HL-60/S4 treated with phorbol 12-myristate 13-acetate at 8.2 ng/mL for 4 days and 3 days (cell line): ENCODE results near the gene UEVLD.

Experiments used
- in situ Hi-C: fragments of 300-500 bp; cut with MboI; formaldehyde crosslinking; loops from 2 replicates; pipeline ENCODE4 v1.15.0; 2022; ENCODE audit warnings: low sequenced_read_pairs

The UEVLD gene

DNA sequence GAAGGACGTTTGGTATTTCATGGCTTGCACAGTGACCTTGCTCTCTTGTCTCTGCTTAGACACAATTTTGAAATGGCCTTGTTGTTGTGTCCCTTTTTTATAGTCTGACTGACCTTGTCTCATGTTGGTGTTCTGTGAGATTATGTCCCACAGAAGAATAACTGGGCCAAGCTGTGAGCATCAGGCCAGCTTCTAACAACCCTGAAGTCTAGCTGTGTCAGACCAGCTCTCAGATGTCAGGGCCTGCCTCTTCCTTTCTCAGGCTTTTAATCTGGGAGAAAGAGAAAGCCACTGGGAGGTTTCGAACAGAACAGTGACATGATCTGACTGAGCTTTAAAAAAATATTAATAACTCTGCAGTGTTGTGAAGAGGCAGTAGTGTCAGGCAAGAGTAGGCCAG is 2.0 kb upstream of the UEVLD start:
- in situ Hi-C loops = no loop called here

DNA sequence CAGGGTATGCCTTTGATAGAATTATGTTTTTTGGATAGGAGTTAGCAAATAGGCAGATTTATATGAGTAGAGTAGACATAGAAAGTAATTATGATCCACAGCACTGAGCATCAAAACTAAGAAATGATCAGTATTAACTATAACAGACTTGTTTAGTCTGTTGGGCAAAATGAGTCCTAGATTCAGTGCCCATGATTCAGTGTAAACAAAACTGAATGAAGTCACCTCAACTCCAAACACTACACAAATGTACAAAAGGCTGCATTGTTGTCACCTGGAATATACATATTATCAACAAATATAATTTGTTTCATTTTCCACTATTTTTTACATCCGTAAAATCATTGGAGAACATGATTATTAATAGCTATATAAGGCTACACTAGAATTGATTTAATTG is 6.7 kb downstream of the UEVLD start:
- in situ Hi-C loops = no loop called here

- in situ Hi-C loops = no loop called here
These were observed 8.3 kb downstream of the UEVLD start for GRCh38 chr11:18580113-18580766.

DNA sequence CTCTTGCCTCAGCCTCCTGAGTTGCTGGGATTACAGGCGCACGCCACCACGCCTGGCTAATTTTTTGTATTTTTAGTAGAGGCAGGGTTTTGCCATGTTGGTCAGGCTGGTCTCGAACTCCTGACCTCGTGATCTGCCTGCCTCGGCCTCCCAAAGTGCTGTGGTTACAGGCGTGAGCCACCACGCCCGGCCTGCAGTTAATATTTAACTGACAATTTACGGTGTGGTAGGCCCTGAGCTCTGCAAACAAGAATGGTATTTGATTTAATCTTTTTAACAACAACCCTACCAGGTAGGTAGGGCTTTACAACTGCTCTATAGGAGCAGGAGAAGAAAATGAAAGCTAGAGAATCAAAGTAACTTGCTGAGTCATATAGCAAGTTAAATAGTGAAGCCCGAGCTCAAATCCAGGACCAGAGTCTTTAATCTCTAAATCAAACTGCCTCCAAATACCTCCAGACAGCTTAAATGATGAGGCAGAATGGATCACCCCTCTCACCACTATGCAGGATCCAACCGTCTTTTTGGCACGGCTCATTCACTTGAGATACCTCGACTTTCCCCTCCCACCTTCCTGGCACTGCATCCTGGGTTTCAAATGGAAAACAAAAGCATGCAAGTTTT is 9.4 kb downstream of the UEVLD start:
- in situ Hi-C loops = no loop called here

DNA sequence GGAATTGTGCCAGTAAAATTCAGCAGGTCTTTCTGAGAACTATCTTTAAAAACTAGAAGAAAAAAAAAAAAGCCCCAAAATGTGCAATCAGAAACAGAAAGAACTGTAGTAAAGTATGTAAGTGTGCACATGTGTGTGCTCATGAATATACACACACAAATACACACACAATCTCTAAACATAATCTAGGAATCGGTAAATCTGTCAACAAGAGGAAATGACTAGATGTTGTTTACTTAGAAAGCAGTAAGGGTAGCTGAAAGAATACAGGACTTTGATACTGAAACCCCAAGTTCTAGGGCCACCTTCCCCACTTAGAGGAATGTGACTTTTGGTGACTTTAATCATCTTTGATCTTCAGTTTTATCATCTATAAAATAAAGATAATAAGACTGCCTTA is 13.2 kb downstream of the UEVLD start:
- in situ Hi-C loops = no loop called here

- in situ Hi-C loops = no loop called here
These were observed 21.5 kb downstream of the UEVLD start for GRCh38 chr11:18567081-18567480.

GRCh38 chr11:18566406-18566805 is 22.1 kb downstream of the UEVLD start:
- in situ Hi-C loops = no loop called here

DNA sequence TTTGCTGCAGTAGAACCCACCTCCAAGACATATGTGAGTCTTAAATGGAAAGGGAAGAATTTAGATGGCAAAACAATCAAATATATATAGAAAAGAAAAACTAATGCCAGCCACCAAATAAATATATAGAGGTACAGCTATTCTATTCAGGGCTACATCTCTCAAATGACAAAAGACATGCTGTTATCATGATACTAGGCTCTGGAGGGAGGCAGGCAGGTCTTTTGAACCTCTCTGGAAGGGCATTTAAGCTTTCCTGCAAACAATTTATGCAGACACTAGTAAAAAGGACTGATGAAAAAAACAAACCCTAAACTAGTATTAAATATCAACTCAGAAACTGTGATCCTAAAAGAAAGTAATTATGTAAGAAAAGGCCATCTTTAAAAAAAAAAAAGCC is 24.4 kb downstream of the UEVLD start:
- in situ Hi-C loops = no loop called here

DNA sequence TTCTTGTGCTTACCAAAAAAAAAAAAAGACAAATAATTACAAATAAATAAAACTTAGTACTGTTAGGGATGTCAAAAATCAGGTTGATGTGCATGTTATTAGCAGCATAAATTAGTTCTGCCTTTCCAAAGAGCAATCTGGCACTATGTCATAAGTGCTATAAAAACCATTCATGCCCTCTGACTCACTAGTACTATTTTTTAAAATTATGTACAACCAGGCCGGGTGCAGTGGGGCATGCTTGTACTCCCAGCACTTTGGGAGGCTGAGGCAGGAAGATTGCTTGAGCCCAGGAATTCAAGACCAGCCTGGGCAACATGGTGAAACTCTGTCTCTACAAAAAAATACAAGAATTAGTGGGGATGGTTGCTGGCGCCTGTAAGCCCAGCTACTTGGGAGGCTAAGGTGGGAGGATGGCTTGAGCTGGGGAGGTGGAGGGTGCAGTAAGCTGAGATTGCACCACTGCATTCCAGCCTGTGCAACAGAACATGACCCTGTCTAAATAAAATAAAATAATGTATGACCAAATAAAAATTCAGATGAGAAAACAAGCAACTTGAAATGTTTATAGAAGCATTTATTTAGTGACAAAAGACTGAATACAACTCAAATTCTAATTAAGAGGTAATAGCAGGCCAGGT is 25.3 kb downstream of the UEVLD start:
- in situ Hi-C loops = no loop called here

DNA sequence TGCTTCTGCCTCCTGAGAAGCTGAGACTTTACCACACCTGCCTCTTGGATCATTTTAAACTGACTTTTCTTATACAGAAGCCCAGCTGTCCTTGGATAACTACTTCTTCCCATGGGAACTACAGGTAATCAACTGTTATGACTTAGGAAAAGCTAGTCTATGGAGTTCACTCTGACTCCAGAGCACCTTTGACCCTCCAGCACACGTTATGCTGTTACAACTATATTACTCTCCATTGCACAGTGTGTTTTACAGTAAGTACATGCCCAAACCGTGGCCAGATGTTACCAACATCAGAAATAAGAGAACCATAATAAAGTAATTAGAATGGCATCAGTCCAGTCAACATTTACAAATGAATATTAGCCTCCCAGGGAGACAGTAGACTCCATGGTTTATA is 40.5 kb downstream of the UEVLD start:
- in situ Hi-C loops = no loop called here

- in situ Hi-C loops = no loop called here
These were observed 48.1 kb downstream of the UEVLD start for GRCh38 chr11:18540207-18541009.

DNA sequence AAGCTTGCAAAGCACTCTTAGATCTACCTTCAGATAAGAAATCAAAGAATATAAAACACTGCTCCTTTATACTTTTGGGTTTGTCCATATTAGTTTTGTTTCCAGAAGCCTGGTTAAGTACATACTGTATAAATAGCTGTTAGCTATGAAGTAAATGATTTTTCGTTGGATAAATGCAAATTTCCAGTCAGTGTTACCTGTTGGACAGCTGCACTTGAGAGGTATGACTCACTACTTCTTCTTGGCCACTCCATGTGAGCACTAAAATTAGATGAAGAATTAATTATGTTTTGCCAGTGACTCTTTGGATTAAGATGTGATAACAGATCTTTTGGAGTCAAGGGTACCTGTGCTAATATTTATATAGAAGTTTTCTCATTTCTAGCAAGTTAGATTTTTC is 52.3 kb downstream of the UEVLD start:
- in situ Hi-C loops = no loop called here

DNA sequence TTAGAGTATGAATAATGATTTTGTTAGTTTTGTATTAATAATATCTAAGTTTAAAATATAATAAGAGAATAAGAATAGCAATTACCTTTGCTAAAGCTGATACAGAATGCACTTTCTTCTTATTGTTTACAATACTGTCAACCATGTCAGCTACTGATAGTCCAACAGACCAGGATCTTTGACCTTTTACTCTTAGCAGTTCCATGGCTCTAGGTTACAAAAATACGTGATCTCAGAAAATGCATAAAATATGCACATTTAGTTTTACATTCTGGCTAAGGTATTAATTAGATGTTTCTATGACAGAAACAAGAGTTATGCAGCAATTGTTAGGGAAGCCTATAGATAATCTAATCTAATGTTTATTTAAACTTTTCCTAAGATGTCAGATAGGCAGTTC is 54.3 kb downstream of the UEVLD start:
- in situ Hi-C loops = no loop called here

DNA sequence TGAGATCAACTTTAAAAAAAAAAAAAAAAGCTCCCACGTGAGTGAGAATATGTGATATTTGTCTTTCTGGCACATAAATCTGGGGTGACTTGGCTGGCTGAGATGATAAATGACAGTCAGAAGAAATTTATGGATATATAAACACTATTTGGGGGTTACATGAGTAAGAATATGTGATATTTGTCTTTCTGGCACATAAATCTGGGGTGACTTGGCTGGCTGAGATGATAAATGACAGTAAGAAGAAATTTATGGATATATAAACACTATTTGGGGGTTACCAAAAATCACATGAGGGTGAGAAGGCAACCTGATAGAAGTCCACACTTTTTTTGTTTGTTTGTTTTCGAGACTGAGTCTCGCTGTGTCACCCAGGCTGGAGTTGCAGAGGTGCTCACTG is 55.2 kb downstream of the UEVLD start:
- in situ Hi-C loops = no loop called here

- in situ Hi-C loops = no loop called here
These were observed 61.0 kb downstream of the UEVLD start for GRCh38 chr11:18527512-18527911.

DNA sequence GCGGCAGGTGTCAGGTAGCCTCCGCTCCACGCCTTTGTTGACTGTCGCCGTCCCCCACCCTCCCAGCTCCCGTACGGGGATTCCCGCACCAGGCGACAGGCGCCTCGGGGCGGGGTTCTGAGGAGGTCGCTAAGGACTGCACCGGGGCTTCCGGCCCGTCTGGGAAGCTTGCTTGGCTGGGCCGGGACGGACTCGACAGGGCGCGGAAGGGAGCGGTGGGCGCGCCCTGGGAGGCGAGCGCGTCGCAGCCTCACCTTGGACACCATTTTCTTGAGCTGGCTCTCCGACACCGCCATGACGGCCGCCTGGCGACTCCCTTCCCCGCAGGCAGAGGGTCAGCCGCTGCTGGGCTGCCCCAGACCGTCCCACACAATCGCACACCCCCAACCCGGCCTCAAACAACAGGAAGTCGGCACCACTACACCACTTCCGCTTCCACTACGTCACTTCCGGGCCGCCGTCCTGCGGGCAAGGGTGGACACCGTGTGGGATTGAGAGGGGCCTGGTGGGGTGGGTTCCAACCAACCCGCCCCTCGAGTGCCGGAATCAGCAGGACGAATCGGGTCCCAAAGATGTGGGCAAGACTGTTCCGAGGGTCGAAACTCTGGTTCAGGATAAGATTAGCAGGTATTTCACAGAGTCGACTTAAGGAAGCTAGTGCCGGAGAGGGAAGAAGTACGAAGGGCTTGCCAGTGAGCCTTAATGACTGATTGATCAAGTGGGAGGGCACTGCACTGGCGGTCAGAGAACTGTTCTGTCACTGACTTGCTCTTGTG is 61.8 kb downstream of the UEVLD start, which contains the start of gene TSG101:
Gene TSG101, minus strand, starts transcription at position 422 of the 776 bp plus-strand sequence. Its CDS starts 126 bp downstream, at position 296.
- in situ Hi-C loops = no loop called here

- in situ Hi-C loops = no loop called here
These were observed 62.4 kb downstream of the UEVLD start for GRCh38 chr11:18526130-18526520.

DNA sequence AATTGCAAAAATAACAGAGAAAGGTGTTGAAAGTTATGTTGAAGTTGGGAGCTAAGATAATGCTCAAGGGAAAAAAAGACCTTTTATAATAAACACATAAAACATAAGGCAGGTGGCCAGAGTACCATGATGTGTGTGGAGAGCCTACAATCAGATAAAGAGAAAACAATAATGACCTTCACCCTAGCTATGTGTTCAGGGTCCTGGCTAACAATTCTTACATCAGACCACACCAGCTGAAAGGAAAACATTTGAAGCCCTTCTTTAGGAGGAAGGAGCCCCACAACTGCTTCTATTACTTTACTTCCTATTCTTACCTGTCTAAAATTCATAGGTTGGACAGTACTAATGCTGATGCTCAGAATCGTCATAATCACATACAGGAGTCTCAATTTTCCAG is 64.3 kb downstream of the UEVLD start:
- in situ Hi-C loops = no loop called here

GRCh38 chr11:18523084-18523483 is 65.5 kb downstream of the UEVLD start:
- in situ Hi-C loops = no loop called here

DNA sequence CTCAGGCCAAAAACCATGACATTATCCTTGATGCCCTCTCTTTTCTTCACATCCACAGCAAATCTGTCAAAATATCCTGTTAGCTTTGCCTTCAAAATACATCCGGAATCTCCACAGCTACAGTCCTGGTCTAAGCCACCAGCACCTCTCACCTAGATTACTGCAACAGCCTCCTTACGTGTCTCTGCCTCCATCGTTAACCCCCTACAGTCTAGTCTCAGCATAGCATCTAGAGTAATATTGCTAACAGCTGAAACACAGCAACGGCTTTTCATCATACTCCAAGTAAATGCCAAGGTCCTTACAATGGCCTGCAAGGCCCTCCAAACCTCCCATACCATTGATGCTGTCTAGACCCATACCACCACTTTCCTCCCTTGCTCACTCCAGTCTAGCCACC is 66.1 kb downstream of the UEVLD start:
- in situ Hi-C loops = no loop called here

- in situ Hi-C loops = no loop called here
These were observed 67.4 kb downstream of the UEVLD start for GRCh38 chr11:18521122-18521521.
